ENCODE measurements around the gene ATP5F1C. TPM values are rescaled to one million over a fixed set of nuclear protein-coding genes. Genes with fewer than 3 reads are reported as not detected.
A peak's percentile ranks its signal among the peaks of the same experiment; 100 is the strongest.

Gene ATP5F1C
- total RNA-seq, 2 experiments from 2014 or later, result 281 to 295 TPM

- ChIA-PET CTCF (no interaction called here), POLR2A (no interaction called here)
- H3K27ac Mint-ChIP-seq, result no peak overlapping the region
- peaks cover 43% of the 10 kb centered on the region for H3K4me1 Mint-ChIP-seq (ENCODE audit: low read depth)
- H3K4me3 Mint-ChIP-seq, result no peak overlapping the region
- no peaks in the 10 kb centered on the region for H3K9me3 Mint-ChIP-seq
- DNase-seq, result no peak
- H3K27me3 Mint-ChIP-seq, result no peaks in the 10 kb centered on the region
- intact Hi-C loops (cut with micrococcal nuclease), result no loop called here
- peaks cover 18% of the 10 kb centered on the region for H3K36me3 Mint-ChIP-seq
These were observed 36.3 kb downstream of the ATP5F1C start for GRCh38 chr10:7824251-7824650.

GRCh38 chr10:7826971-7827370 is 39.0 kb downstream of the ATP5F1C start:
- CTCF ChIA-PET, result no interaction called here
- Mint-ChIP-seq H3K36me3 (peaks cover 24% of the 10 kb centered on the region), H3K9me3 (no peaks in the 10 kb centered on the region), H3K4me1 (ENCODE audit: low read depth) (peaks cover 33% of the 10 kb centered on the region), H3K27ac (no peak overlapping the region), H3K27me3 (no peaks in the 10 kb centered on the region), H3K4me3 (no peak overlapping the region)
- POLR2A ChIA-PET, result interaction anchor here (1.2 kb wide), 1 partner anchor 9 kb away, joined by 5 read pairs; the partner anchor contains the start of gene TAF3
- peak; percentile 19 for DNase-seq
- intact Hi-C loops (cut with micrococcal nuclease), result no loop called here

DNA sequence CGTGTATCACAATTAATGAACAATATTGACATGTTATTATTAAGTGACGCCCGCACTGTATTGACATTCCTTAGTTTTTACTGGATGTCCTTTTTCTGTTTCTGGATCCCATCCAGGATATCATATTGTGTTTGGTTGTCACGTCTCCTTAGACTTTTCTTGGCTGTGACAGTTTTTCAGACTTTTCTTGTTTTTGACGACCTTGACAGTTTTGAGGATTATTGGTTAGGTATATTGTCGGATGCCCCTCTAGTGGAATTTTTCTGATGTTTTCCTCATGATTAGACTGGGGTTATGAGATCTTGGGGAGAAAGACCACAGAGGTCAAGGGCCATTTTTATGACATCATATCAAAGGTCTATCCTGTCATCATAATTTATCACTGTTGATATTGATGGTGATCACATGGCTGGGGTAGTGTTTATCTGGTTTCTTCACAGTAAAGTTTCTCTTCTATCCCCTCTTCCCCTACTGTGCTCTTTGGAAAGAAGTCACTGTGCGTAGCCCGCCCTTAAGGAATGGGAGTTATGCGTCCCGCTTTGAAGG is 41.4 kb downstream of the ATP5F1C start:
- H3K27ac Mint-ChIP-seq, result no peak overlapping the region
- CTCF ChIA-PET, result interaction anchor here (1.0 kb wide), 1 partner anchor 12 kb away, joined by 3 read pairs; no protein-coding TSS in a partner anchor
- DNase-seq, result no peak
- H3K4me1 Mint-ChIP-seq (ENCODE audit: low read depth), result peaks cover 49% of the 10 kb centered on the region
- no peaks in the 10 kb centered on the region for H3K27me3 Mint-ChIP-seq
- H3K4me3 Mint-ChIP-seq, result no peak overlapping the region
- no peaks in the 10 kb centered on the region for H3K9me3 Mint-ChIP-seq
- POLR2A ChIA-PET, result no interaction called here
- H3K36me3 Mint-ChIP-seq, result peaks cover 22% of the 10 kb centered on the region
- intact Hi-C loops (cut with micrococcal nuclease), result no loop called here

DNA sequence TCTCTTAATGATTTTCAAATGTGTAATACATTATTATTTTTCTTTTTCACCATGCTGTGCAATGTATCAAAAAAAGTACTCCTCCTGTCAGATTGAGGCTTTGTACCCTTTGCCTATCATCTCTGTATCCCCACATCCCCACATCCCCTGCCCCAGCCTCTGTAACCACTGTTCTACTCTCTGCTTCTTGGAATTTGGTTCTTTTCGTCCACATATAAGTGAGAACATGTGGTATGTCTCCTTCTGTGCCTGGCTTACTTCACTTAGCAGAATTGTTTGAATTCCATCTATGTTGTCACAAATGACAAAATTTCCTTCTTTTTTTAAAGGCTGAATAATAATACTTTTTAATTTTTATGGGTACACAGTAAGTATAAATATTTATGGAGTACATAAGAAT is 44.1 kb downstream of the ATP5F1C start:
- intact Hi-C loops (cut with micrococcal nuclease), result no loop called here
- Mint-ChIP-seq H3K9me3 (no peaks in the 10 kb centered on the region), H3K27ac (no peak overlapping the region), H3K36me3 (peaks cover 12% of the 10 kb centered on the region), H3K27me3 (no peaks in the 10 kb centered on the region), H3K4me3 (no peak overlapping the region), H3K4me1 (ENCODE audit: low read depth) (peaks cover 53% of the 10 kb centered on the region)
- POLR2A ChIA-PET, result no interaction called here
- CTCF ChIA-PET, result no interaction called here
- no peak for DNase-seq

GRCh38 chr10:7833210-7833609 is 45.2 kb downstream of the ATP5F1C start:
- CTCF ChIA-PET, result no interaction called here
- no peaks in the 10 kb centered on the region for H3K9me3 Mint-ChIP-seq
- H3K4me1 Mint-ChIP-seq (ENCODE audit: low read depth), result peaks cover 49% of the 10 kb centered on the region
- H3K27ac Mint-ChIP-seq, result no peak overlapping the region
- H3K27me3 Mint-ChIP-seq, result no peaks in the 10 kb centered on the region
- DNase-seq, result no peak
- peaks cover 12% of the 10 kb centered on the region for H3K36me3 Mint-ChIP-seq
- intact Hi-C loops (cut with micrococcal nuclease), result no loop called here
- POLR2A ChIA-PET, result no interaction called here
- no peak overlapping the region for H3K4me3 Mint-ChIP-seq

GRCh38 chr10:7834262-7834661 is 46.3 kb downstream of the ATP5F1C start:
- no peak for DNase-seq
- ChIA-PET CTCF (no interaction called here), POLR2A (no interaction called here)
- Mint-ChIP-seq H3K9me3 (no peaks in the 10 kb centered on the region), H3K4me3 (no peak overlapping the region), H3K4me1 (ENCODE audit: low read depth) (peaks cover 47% of the 10 kb centered on the region), H3K27me3 (no peaks in the 10 kb centered on the region), H3K27ac (no peak overlapping the region), H3K36me3 (peaks cover 12% of the 10 kb centered on the region)
- intact Hi-C loops (cut with micrococcal nuclease), result no loop called here

DNA sequence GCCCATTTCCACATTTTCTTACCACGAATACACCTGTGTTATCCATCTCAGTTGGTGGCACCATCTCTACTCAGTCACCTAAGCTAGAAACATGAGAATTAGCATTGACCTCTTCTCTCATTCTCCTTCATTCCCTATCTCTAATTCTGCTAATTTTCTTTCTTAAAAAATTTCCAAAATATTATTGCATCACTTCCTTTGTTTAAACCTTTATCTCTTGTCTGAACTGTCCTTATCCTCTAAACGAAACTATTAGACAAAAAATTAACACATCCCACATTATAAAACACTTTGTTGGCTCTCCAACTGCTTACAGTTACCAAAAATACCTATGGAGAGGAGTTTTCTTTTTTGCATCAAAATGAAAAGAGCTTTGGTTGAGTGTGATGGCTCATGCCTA is 48.6 kb downstream of the ATP5F1C start:
- peaks cover 11% of the 10 kb centered on the region for H3K36me3 Mint-ChIP-seq
- H3K27me3 Mint-ChIP-seq, result no peaks in the 10 kb centered on the region
- ChIA-PET CTCF (no interaction called here), POLR2A (no interaction called here)
- H3K9me3 Mint-ChIP-seq, result no peaks in the 10 kb centered on the region
- H3K4me1 Mint-ChIP-seq (ENCODE audit: low read depth), result peaks cover 36% of the 10 kb centered on the region
- no peak overlapping the region for H3K4me3 Mint-ChIP-seq
- no peak for DNase-seq
- intact Hi-C loops (cut with micrococcal nuclease), result no loop called here
- H3K27ac Mint-ChIP-seq, result no peak overlapping the region

GRCh38 chr10:7846591-7846990 is 58.6 kb downstream of the ATP5F1C start:
- Mint-ChIP-seq H3K4me3 (no peak overlapping the region), H3K27ac (no peak overlapping the region), H3K4me1 (ENCODE audit: low read depth) (peaks cover 2% of the 10 kb centered on the region), H3K36me3 (peaks cover under 1% of the 10 kb centered on the region), H3K27me3 (no peaks in the 10 kb centered on the region), H3K9me3 (no peaks in the 10 kb centered on the region)
- POLR2A ChIA-PET, result no interaction called here
- CTCF ChIA-PET, result no interaction called here
- DNase-seq, result no peak
- intact Hi-C loops (cut with micrococcal nuclease), result no loop called here

DNA sequence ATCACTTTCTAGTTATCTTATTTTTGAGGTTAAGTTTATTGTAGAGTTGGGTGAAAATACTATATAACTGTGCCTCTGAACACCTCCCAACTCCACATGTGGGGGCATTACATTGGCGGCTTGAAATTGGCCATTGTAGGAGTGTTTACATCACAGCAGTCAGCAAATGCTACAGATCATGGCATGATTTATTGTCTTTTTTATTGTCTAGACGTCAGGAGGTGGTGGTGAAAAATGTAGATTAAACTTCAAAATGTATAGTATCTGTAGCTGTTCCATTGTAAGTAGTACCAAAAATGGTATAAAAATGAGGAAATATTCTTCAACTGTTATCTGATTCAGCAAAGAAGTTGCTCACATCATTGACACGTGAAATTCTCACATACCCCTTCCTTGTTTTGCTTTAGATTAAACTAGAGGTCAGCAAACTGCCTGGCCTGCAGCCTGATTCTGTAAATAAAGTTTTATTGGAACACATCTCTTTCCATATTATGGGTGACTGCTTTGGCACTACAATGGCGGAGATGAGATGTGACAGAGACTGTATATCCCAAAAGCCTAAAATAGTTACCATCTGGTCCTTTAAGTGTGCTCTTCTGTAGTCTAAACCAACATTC is 65.4 kb downstream of the ATP5F1C start:
- peaks cover 3% of the 10 kb centered on the region for H3K36me3 Mint-ChIP-seq
- H3K9me3 Mint-ChIP-seq, result no peaks in the 10 kb centered on the region
- CTCF ChIA-PET, result no interaction called here
- H3K27ac Mint-ChIP-seq, result no peak overlapping the region
- intact Hi-C loops (cut with micrococcal nuclease), result no loop called here
- peaks cover 24% of the 10 kb centered on the region for H3K4me1 Mint-ChIP-seq (ENCODE audit: low read depth)
- POLR2A ChIA-PET, result no interaction called here
- no peaks in the 10 kb centered on the region for H3K27me3 Mint-ChIP-seq
- no peak for DNase-seq
- H3K4me3 Mint-ChIP-seq, result no peak overlapping the region

GRCh38 chr10:7853890-7854289 is 65.9 kb downstream of the ATP5F1C start:
- no peak overlapping the region for H3K4me3 Mint-ChIP-seq
- H3K27me3 Mint-ChIP-seq, result no peaks in the 10 kb centered on the region
- ChIA-PET CTCF (no interaction called here), POLR2A (no interaction called here)
- H3K9me3 Mint-ChIP-seq, result no peaks in the 10 kb centered on the region
- H3K4me1 Mint-ChIP-seq (ENCODE audit: low read depth), result peaks cover 24% of the 10 kb centered on the region
- intact Hi-C loops (cut with micrococcal nuclease), result no loop called here
- H3K27ac Mint-ChIP-seq, result no peak overlapping the region
- H3K36me3 Mint-ChIP-seq, result peaks cover 3% of the 10 kb centered on the region
- DNase-seq, result no peak

DNA sequence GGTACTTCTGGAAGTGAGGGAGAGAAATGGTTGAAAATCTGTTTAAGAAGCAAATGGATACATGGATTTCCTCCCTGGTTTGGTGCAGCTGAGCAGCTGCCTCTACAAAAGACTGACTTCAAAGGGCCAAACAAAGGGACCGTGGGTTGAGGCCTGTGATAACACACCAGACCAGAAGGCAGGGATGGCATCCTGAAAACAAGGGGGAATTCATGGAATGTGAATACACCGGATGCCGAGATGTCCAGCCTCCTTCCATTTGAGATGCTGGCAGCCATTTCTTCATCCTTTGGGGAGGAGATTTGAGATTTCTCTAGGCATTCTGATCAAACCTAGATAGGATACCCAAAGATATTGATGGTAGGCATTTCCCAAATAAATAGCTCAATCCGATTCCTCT is 67.2 kb downstream of the ATP5F1C start:
- H3K36me3 Mint-ChIP-seq, result peaks cover 10% of the 10 kb centered on the region
- no peak overlapping the region for H3K4me3 Mint-ChIP-seq
- intact Hi-C loops (cut with micrococcal nuclease), result no loop called here
- DNase-seq, result no peak
- no peaks in the 10 kb centered on the region for H3K27me3 Mint-ChIP-seq
- H3K27ac Mint-ChIP-seq, result no peak overlapping the region
- ChIA-PET CTCF (no interaction called here), POLR2A (no interaction called here)
- H3K4me1 Mint-ChIP-seq (ENCODE audit: low read depth), result peaks cover 24% of the 10 kb centered on the region
- H3K9me3 Mint-ChIP-seq, result peaks cover 6% of the 10 kb centered on the region

DNA sequence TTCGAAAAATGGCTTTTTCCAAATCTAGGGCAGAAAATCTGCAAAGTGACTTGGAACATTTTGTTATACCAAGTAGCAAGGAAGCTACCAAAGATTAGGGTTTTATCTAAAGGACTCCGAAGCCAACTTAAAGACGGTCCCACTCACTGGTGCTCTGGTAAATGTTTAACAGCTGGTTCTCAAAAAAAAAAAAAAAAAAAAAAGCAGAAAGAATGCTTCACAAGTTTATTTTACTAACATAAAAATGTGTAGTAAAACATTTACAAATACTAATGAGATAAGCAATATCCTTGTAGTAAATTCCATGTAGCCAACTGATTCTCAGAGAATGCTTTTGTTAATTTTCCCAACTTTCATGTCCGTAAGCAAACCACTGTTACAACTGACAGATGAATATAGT is 68.7 kb downstream of the ATP5F1C start:
- Mint-ChIP-seq H3K4me3 (no peak overlapping the region), H3K4me1 (ENCODE audit: low read depth) (peaks cover 24% of the 10 kb centered on the region), H3K9me3 (peaks cover 12% of the 10 kb centered on the region), H3K27ac (no peak overlapping the region), H3K27me3 (no peaks in the 10 kb centered on the region), H3K36me3 (peaks cover 16% of the 10 kb centered on the region)
- intact Hi-C loops (cut with micrococcal nuclease), result no loop called here
- ChIA-PET POLR2A (no interaction called here), CTCF (no interaction called here)
- no peak for DNase-seq

DNA sequence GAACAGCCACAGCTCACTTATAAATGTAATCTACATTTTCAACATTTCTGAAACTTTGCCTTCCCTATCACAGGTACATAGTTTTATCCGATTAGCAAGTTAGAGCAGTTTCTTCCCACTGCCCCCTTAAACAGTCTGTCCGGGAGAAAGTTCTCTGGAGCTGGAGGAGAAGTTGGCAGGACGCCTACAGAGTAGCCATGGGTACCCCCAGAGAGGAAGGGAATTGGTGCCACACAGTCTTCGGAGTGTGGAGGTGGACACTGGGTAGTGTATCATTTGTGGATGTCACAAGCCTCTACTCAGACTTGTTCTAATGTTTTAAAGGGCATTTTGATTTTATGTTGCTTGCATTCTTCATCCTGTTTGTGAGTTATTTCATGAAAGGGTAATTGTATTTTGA is 69.3 kb downstream of the ATP5F1C start:
- ChIA-PET CTCF (no interaction called here), POLR2A (no interaction called here)
- Mint-ChIP-seq H3K27me3 (no peaks in the 10 kb centered on the region), H3K36me3 (peaks cover 21% of the 10 kb centered on the region), H3K27ac (no peak overlapping the region), H3K4me3 (no peak overlapping the region), H3K4me1 (ENCODE audit: low read depth) (peaks cover 23% of the 10 kb centered on the region), H3K9me3 (peaks cover 17% of the 10 kb centered on the region)
- no peak for DNase-seq
- intact Hi-C loops (cut with micrococcal nuclease), result no loop called here
